WI38 (cell line): ENCODE results near the gene GLIS2.

ENCODE experiments used
- H3K4me3 ChIP-seq: 2 replicates; pipeline ENCODE4 v1.5.1; 2011; ENCODE audit warnings: low read depth, mild to moderate bottlenecking, control low read depth, low read length
- CTCF ChIP-seq: IDR thresholded peaks from 2 replicates; pipeline ENCODE4 v1.5.1; 2012; ENCODE audit warnings: low read depth, mild to moderate bottlenecking, control low read depth, low read length

GLIS2 gene

GRCh38 chr16:4317532-4318450, 1.9 kb downstream of the GLIS2 start:
- no peak for TF ChIP-seq CTCF
- peak overlapping the region; percentile 84 for H3K4me3 ChIP-seq

- peak overlapping the region; percentile 15; the same call in 1 of the 2 replicates for H3K4me3 ChIP-seq
- no peak for TF ChIP-seq CTCF
Observed at GRCh38 chr16:4318451-4318910, 2.6 kb downstream of the GLIS2 start.

- H3K4me3 ChIP-seq: no peak overlapping the region
- TF ChIP-seq CTCF: no peak
Observed at GRCh38 chr16:4318967-4319366, 3.1 kb downstream of the GLIS2 start.

- H3K4me3 ChIP-seq: no peak overlapping the region
- TF ChIP-seq CTCF: no peak
Observed at GRCh38 chr16:4319454-4320421, 3.9 kb downstream of the GLIS2 start.

GRCh38 chr16:4320571-4321137, 4.8 kb downstream of the GLIS2 start:
- H3K4me3 ChIP-seq: no peak overlapping the region
- TF ChIP-seq CTCF: no peak

- no peak for TF ChIP-seq CTCF
- H3K4me3 ChIP-seq: no peak overlapping the region
Observed at GRCh38 chr16:4321286-4322120, 5.6 kb downstream of the GLIS2 start.
